B cell (primary cell): ENCODE results near the gene TET1. TPM values are rescaled to one million over a fixed set of nuclear protein-coding genes. Genes with fewer than 3 reads are reported as not detected.
"Not testable (repeated sequence)": the region's sequence is repeated elsewhere in the genome, so short reads cannot be mapped to it uniquely, and the experiment has no call there.

Experiments
- ATAC-seq: fragments of 200-7000 bp; cut with Tn5 transposase; one replicate; pipeline ENCODE4 v1.10.0; 2021; ENCODE audit warnings: low read depth, mild to moderate bottlenecking, moderate number of reproducible peaks, moderate library complexity
- CTCF ChIA-PET: fragments of 350-600 bp; sonication (Branson Sonifier 250); formaldehyde crosslinking; loops from one replicate; lab custom pipeline; 2021; ENCODE audit warnings: antibody characterized with exemption, inconsistent platforms; lab: Charles Lee
- POLR2A ChIA-PET: fragments of 350-600 bp; sonication (Branson Sonifier 250); formaldehyde crosslinking; loops from one replicate; lab custom pipeline; 2021; ENCODE audit warnings: antibody characterized with exemption; lab: Charles Lee
- DNase-seq: peaks from one replicate; pipeline ENCODE4 v3.0.0; 2013
- H2AFZ ChIP-seq: 2 replicates; pipeline ENCODE4 v1.6.1; 2012; ENCODE audit warnings: mild to moderate bottlenecking, low read depth, low read length; ENCODE audit not compliant: insufficient read depth, poor library complexity, severe bottlenecking
- H3K27ac ChIP-seq, 2 donors: 1 replicate in 1 of 2; 2 replicates in 1 of 2; pipeline ENCODE4 v1.5.1; 2012 to 2013; ENCODE audit warnings: low read length in 2 of 2, mild to moderate bottlenecking in 2 of 2, moderate library complexity in 1 of 2
- H3K27me3 ChIP-seq, 4 experiments: fragments of 200-600 bp in 1 of 4; sonication (generic) in 1 of 4; replicated peaks in 1 of 4; 1 replicate in 2 of 4; 2 replicates in 2 of 4; pipeline versions ENCODE4 v1.6.1 to v1.7.0; 2013 to 2016; ENCODE audit warnings: low read length in 3 of 4, mild to moderate bottlenecking in 2 of 4, mixed read lengths in 1 of 4, moderate library complexity in 1 of 4; ENCODE audit not compliant: insufficient read depth in 4 of 4, control insufficient read depth in 3 of 4; ENCODE audit errors: control extremely low read depth in 1 of 4
- H3K36me3 ChIP-seq, 2 experiments: replicated peaks in 1 of 2; 1 replicate in 1 of 2; 2 replicates in 1 of 2; pipeline versions ENCODE4 v1.6.1 to v1.7.1; 2013; ENCODE audit warnings: low read length in 1 of 2; ENCODE audit not compliant: insufficient read depth in 2 of 2, control insufficient read depth in 1 of 2; ENCODE audit errors: control extremely low read depth in 1 of 2, extremely low read depth in 1 of 2
- H3K4me1 ChIP-seq, 2 donors: fragments of 200-600 bp in 1 of 2; sonication (generic) in 1 of 2; 1 replicate in 1 of 2; 2 replicates in 1 of 2; pipeline versions ENCODE4 v1.5.1 to v1.6.1; 2013 to 2017; ENCODE audit warnings: low read length in 2 of 2; ENCODE audit not compliant: control insufficient read depth in 2 of 2, insufficient read depth in 2 of 2
- H3K4me2 ChIP-seq: replicated peaks from 2 replicates; pipeline ENCODE3; 2012; ENCODE audit warnings: mild to moderate bottlenecking, low read depth, low read length; ENCODE audit not compliant: poor library complexity, severe bottlenecking
- H3K4me3 ChIP-seq, 5 experiments: fragments of 200-600 bp in 1 of 5; sonication (generic) in 1 of 5; 1 replicate in 3 of 5; 2 replicates in 2 of 5; pipeline versions ENCODE4 v1.5.1 to v1.7.0; 2011 to 2016; ENCODE audit warnings: low read length in 4 of 5, mild to moderate bottlenecking in 4 of 5, low read depth in 2 of 5, control low read depth in 1 of 5, moderate library complexity in 1 of 5; ENCODE audit not compliant: insufficient read depth in 1 of 5; ENCODE audit errors: control extremely low read depth in 1 of 5, extremely low read depth in 1 of 5
- H3K79me2 ChIP-seq: fragments of 200-600 bp; sonication (generic); one replicate; pipeline ENCODE4 v1.6.0; 2016; ENCODE audit warnings: low read length; ENCODE audit not compliant: control insufficient read depth, insufficient read depth
- H3K9ac ChIP-seq: fragments of 200-600 bp; sonication (generic); 2 replicates; pipeline ENCODE4 v1.6.1; 2017; ENCODE audit warnings: mild to moderate bottlenecking, low read length, moderate library complexity
- H3K9me3 ChIP-seq, 3 donors: one replicate each; pipeline versions ENCODE4 v1.6.1 to v1.7.1; 2013; ENCODE audit warnings: low read length in 2 of 3; ENCODE audit not compliant: control insufficient read depth in 2 of 3, insufficient read depth in 1 of 3; ENCODE audit errors: control extremely low read depth in 1 of 3
- H4K20me1 ChIP-seq: 2 replicates; pipeline ENCODE4 v1.6.0; 2012; ENCODE audit warnings: mild to moderate bottlenecking, low read length; ENCODE audit not compliant: insufficient read depth, control insufficient read depth, poor library complexity, severe bottlenecking
- H3K27ac Mint-ChIP-seq: one replicate; pipeline ENCODE4 v1.8.0; 2021; ENCODE audit warnings: mixed read lengths
- H3K27me3 Mint-ChIP-seq: one replicate; pipeline ENCODE4 v1.8.0; 2021; ENCODE audit warnings: mixed read lengths
- H3K4me1 Mint-ChIP-seq: one replicate; pipeline ENCODE4 v1.8.0; 2021; ENCODE audit warnings: mixed read lengths
- H3K4me3 Mint-ChIP-seq: one replicate; pipeline ENCODE4 v1.8.0; 2021; ENCODE audit warnings: mixed read lengths
- H3K9me3 Mint-ChIP-seq: one replicate; pipeline ENCODE4 v1.8.0; 2022; ENCODE audit warnings: mixed read lengths; ENCODE audit not compliant: insufficient read depth
- EZH2 ChIP-seq: IDR thresholded peaks from 2 replicates; pipeline ENCODE4 v1.6.1; 2012; ENCODE audit warnings: borderline replicate concordance, low read depth, mild to moderate bottlenecking, moderate library complexity, low read length; ENCODE audit not compliant: insufficient read depth, poor library complexity, severe bottlenecking
- WGBS: methylation state at CpG from one replicate; pipeline ENCODE4 v1.1.5; 2013; ENCODE audit warnings: missing lambda C conversion rate; ENCODE audit not compliant: insufficient coverage; 5-methylcytosine and 5-hydroxymethylcytosine counted together
- intact Hi-C: fragments of 100-400 bp; cut with micrococcal nuclease; formaldehyde crosslinking; loops from one replicate; pipeline ENCODE4 v1.10.0; 2022
- polyA plus RNA-seq: library from polyadenylated mRNA; depleted of rRNA; stranded (reverse); fragments of >200 nt; gene quantifications from 2 replicates; pipeline ENCODE4 v1.2.3, GENCODE V29; 2012
- total RNA-seq, 2 donors: library from RNA; stranded (reverse); fragments of 120-200 nt in 1 of 2; gene quantifications; 1 replicate in 1 of 2; 2 replicates in 1 of 2; pipeline versions ENCODE4 v1.2.3 to v1.2.4, GENCODE V29; 2013 to 2022
- TF ChIP-seq, protein P1 (sequence below): fragments of 200-600 bp; IDR thresholded peaks from one replicate; pipeline ENCODE4 v1.8.0; 2022; ENCODE audit warnings: antibody characterized with exemption, mild to moderate bottlenecking

Gene TET1
- total and polyA plus RNA-seq, 2 donors (not counting 1 experiment from before 2014, with no cell fraction given) = 0.30 to 1.4 TPM

DNA sequence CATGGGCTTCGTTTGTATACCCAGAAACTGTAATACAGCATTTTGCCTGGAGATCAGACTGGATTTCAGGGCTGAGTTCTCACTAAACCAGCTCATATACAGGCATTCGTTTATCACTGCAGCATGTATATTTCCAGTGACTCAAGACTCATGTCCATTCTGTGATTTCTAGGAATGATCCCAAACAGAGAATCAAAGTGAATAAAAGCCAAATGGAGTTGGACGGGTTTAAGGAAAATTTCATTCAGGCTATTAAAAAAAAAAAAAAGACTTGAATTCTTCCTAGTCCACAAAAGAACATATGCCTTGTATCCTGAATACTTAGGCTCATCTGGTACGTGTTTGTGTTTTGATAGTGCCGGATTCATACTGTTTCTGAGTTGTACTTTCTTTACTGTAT lies 46.8 kb downstream of the TET1 start:
- ChIA-PET CTCF (no interaction called here), POLR2A (no interaction called here)
- no peaks in the 10 kb centered on the region for H3K9me3 Mint-ChIP-seq
- Histone ChIP-seq H3K27ac (no peak overlapping the region), H2AFZ (no peak overlapping the region), H3K79me2 (no peaks in the 10 kb centered on the region), H3K9me3 (no peaks in the 10 kb centered on the region), H3K4me2 (no peak overlapping the region), H3K9ac (no peak overlapping the region), H4K20me1 (no peaks in the 10 kb centered on the region), H3K27me3 (no peaks in the 10 kb centered on the region), H3K4me3 (no peak overlapping the region), H3K4me1 (peaks cover 0 to 4% of the 10 kb centered on the region in 2 donors), H3K36me3 (no peaks in the 10 kb centered on the region)
- H3K4me1 Mint-ChIP-seq = peaks cover 4% of the 10 kb centered on the region
- ATAC-seq (no peak), DNase-seq (no peak)
- intact Hi-C loops = no loop called here
- no CpG with 5 or more reads among the region's 5 CpGs for WGBS
- H3K27me3 Mint-ChIP-seq = no peaks in the 10 kb centered on the region
- no peak for TF ChIP-seq EZH2
- TF ChIP-seq, protein P1, sequence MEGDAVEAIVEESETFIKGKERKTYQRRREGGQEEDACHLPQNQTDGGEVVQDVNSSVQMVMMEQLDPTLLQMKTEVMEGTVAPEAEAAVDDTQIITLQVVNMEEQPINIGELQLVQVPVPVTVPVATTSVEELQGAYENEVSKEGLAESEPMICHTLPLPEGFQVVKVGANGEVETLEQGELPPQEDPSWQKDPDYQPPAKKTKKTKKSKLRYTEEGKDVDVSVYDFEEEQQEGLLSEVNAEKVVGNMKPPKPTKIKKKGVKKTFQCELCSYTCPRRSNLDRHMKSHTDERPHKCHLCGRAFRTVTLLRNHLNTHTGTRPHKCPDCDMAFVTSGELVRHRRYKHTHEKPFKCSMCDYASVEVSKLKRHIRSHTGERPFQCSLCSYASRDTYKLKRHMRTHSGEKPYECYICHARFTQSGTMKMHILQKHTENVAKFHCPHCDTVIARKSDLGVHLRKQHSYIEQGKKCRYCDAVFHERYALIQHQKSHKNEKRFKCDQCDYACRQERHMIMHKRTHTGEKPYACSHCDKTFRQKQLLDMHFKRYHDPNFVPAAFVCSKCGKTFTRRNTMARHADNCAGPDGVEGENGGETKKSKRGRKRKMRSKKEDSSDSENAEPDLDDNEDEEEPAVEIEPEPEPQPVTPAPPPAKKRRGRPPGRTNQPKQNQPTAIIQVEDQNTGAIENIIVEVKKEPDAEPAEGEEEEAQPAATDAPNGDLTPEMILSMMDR = no peak
- no peak overlapping the region for H3K27ac Mint-ChIP-seq
- no peak overlapping the region for H3K4me3 Mint-ChIP-seq

DNA sequence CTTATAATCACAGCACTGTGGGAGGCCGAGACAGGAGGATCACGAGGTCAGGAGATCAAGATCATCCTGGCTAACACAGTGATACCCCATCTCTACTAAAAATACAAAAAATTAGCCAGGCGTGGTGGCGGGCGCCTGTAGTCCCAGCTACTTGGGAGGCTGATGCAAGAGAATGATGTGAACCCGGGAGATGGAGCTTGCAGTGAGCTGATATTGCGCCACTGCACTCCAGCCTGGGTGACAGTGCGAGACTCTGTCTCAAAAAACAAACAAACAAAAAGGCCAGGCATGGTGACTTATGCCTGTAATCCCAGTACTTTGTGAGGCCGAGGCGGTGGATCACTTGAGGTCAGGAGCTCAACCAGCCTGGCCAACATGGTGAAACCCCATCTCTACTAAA lies 49.9 kb downstream of the TET1 start:
- H3K4me3 ChIP-seq, H2AFZ ChIP-seq, POLR2A ChIA-PET, H3K27ac ChIP-seq, H3K4me1 ChIP-seq, intact Hi-C loops, DNase-seq, H3K79me2 ChIP-seq, H3K9me3 ChIP-seq, H3K27ac Mint-ChIP-seq, H3K27me3 Mint-ChIP-seq, H3K9me3 Mint-ChIP-seq, H4K20me1 ChIP-seq, H3K36me3 ChIP-seq, ATAC-seq, H3K4me1 Mint-ChIP-seq, H3K9ac ChIP-seq, H3K4me2 ChIP-seq, H3K4me3 Mint-ChIP-seq, H3K27me3 ChIP-seq: not testable (repeated sequence)
- 97% methylated on average over 8 of the region's 10 CpGs for WGBS
- CTCF ChIA-PET = interaction anchor here (0.7 kb wide), 1 partner anchor 60 kb away, joined by 3 read pairs; no protein-coding TSS in a partner anchor
